Stimulated activated CD8-positive, alpha-beta memory T cell treated with anti-CD3 and anti-CD28 coated beads, Interleukin-2, amount 100 ng/mL, for 48 hours (primary cell): ENCODE data around the gene ABHD12.
"Not testable (repeated sequence)": the region's sequence is repeated elsewhere in the genome, so short reads cannot be mapped to it uniquely, and the experiment has no call there.

ENCODE experiments used
- DNase-seq, 2 donors: peaks; one replicate each; pipeline ENCODE4 v3.0.0-alpha.2; 2020; ENCODE audit warnings: low read depth in 2 of 2

ABHD12 gene

DNA sequence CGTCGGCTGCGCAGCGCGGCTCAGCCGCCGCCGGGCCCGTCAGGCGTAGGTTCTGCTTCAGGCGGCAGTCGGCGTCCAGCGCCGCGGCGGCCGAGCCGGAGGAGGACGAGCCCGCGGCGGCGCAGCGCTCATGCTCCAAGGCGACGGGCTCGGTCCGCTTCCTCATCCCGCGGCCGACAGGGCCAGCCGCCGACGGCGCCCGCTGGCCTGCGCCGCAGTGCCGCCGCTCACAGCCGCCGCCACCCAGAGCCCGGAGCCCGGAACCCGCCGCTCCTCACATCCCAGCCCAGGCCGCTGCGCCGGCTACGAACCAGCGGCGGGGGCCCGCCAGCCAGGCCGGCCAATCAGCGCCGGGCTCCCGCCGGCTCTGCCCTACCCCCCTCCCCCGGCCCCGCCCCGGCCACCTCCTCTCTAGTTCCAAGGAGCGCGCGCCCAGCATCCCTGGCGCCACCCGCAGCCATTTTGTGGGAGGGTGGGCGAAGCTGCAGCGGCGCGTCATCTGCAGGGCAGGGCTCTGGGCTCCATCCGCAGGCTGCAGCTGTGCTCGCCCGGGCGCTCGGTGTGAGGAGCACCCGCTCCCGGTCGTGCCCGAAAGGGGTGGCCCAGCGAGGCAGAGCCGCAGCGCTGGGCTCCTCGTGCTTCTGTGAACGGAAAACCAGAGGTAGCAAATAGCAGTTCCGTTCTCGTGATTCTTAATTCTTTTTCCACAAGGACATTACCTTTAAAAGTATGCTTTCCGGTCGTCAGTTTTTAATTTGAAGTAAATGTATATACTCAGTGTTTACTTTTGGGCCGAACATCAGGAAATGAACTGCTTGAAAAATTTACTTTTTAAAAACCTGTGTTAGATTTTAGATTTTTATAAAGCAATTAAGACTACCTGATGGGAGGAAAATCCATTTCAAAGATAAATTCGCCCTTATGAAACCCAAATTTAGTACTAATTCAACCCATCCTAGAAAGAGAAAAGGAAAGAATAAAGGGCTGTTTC lies at the start of gene ABHD12:
Gene ABHD12 (minus strand): TSS at position 298 of the 991 bp plus-strand sequence. CDS start 132 bp downstream, at position 166.
- peak; percentile 92 to 93 for DNase-seq

DNA sequence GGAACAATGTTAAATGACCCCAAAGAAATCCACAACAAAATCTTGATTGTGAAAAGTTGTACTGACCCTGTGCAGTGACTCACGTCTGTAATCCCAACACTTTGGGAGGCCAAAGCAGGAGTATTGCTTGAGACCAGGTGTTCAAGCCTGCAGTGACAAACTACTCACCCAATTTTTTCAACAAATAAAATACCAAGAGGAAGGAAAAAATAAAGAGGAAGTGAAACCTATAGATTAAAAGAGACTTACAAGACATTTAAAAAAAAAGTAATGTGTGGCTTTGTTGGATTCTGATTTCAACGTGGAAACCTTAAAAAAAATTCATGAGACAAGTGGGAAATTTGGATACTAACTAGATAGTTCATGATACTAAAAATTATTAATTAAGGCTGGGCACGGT lies 48.7 kb upstream of the ABHD12 start:
- DNase-seq, result no peak

- DNase-seq, result no peak
These were observed 46.5 kb upstream of the ABHD12 start for GRCh38 chr20:25437153-25437581.

DNA sequence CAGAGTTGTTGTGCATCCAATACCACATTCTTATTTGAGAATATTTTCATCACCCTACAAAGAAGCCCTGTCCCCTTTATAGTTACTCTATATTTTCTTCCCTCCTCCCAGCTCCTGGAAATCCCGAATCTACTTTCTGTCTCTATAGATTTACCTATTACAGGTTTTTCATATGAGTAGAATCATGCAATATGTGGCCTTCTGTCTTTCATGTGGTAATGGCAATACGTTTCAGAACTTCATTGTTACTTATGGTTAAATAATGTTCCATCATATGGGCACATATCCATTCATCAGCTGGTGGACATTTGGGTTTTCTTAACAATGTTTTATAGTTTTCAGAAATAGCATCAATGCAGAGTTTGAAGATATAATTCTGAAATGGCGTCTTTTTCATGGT lies 33.9 kb upstream of the ABHD12 start:
- DNase-seq, result no peak

DNA sequence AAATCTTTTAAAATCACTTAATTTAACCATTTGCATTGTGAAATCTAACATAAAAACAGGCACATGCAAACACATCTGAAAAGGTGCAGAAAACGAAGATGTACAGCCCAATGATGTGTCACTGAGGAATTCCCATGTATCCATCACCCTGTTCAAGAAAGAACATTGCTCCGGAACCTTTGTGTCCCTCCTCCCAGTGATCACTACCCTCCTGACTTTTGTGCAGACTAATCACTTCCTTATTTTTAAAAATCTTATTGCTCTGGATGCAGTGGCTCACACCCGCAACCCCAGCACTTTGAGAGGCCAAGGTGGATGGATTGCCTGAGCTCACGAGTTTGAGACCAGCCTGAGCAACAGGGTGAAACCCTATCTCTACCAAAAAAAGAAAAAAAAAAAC lies 31.4 kb upstream of the ABHD12 start:
- DNase-seq, result no peak

DNA sequence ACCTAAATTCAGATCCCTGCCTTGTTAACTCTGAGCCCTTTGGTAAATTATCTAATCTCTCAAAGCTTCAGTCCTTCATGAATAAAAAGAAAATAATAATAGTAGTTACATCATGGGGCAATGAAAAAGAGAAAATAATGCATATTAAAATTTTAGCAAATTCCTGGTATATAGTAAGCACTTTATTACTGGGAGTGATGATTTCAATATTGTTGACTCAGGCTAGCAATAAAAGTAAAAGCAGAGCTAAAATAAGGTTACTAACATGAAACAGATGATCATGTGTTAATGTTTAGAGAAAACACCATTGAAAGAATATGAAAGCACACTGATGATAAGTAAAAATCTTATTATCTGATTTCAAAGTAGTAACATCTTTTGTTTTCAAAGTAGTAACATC lies 30.5 kb upstream of the ABHD12 start:
- DNase-seq, result no peak

DNA sequence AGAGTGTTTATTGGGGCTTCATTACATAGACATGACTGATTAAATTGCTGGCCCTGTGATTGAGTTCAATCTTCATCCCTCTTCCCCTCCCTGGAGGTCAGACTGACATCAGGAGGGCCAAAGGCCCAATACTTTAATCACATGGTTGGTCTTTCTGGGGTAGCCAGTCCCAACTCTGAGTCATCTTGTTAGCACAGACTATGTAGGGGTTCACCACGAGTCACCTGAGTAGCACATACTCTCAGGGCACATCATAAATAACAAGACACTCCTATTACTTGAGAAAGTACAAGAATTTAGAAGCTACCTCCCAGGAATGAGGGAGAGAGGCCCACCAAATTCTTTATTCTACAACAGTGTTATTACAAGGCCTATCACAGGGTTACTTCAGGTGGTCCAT lies 28.1 kb upstream of the ABHD12 start:
- no peak for DNase-seq

- DNase-seq, result no peak
These were observed 18.3 kb upstream of the ABHD12 start for GRCh38 chr20:25408890-25409289.

DNA sequence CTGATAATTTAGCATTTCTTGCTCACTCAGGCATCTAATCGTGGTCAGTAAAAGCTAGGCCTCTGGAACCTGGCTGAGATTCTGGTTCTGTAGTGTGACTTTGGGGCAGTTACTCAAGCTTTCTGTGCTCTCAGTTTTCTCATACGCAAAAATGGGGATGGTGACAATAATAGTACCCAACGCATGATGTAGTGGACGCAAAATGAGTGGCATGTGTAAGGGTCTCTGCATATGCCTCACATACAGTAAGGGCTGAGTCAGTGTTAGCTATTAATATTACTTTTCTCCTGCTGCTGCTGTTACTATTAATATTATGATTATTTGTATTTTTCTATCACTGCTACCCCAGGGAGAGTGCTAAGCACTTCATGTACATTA lies 17.5 kb upstream of the ABHD12 start:
- no peak for DNase-seq

DNA sequence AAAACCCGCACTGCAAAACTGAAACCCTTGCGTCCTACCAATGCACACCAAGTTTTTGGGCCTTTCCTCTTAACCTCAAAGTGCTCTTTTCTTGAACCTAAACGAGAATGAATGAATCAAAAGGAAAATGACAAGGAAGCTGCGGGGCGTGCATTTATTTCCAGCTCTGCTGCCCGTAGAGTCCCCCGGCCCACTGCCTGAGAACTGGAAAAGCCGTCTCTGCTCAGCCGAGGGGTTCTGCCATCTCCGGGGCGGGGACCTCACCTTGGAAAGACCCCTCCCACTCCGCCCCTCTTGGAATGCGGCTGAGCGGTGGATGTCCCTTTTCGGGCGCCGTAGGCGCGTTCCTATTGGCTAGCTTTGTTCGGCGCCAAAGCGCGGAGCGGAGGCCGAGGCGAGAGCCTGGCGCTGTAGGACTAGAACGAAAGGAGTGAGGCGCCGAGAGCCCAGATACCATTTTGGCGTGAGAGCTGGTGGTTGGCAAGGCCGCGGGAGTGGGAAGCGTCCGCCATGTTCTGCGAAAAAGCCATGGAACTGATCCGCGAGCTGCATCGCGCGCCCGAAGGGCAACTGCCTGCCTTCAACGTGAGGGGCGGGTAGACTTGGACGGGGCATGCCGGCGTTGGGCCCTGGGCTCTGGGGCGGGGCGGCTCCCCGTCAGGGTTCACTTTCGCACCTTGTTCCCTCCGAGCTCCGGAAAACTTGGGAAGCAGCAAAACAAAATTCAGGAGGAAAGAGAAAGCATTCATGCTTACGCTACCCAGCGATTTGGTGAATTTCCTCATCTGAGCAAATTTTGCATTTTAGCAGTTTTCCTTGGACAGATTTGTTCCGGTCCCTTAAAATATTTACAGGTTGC lies 16.9 kb upstream of the ABHD12 start, which contains the start of gene GINS1:
Gene GINS1 (plus strand): TSS at position 363 of the 859 bp plus-strand sequence. CDS start 148 bp downstream, at position 511.
- DNase-seq, result peak; percentile 72 to 82

GRCh38 chr20:25402583-25402982 lies 11.9 kb upstream of the ABHD12 start:
- DNase-seq, result no peak

DNA sequence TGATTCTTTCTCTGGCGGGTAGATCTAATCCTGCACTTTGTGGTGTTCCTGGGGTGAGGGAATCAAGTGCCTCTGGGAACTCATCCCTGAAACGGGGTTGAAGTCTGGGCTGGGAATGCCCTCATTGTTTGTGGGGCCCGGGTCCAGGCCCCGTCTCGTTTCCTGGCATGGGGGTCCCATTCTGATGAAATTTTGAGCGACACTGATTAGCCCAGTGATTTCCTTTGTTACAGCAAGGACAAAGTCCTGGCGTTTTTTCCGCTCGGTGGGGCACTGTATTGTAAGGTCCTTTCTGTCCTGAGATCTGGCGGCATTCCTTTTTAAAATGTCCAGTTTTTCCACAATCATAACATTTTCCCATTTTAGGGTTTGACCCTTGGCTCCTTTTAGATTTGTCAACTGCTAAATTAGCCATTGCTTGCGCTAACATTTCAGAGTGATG lies 9.7 kb upstream of the ABHD12 start:
- not testable (repeated sequence) for DNase-seq

DNA sequence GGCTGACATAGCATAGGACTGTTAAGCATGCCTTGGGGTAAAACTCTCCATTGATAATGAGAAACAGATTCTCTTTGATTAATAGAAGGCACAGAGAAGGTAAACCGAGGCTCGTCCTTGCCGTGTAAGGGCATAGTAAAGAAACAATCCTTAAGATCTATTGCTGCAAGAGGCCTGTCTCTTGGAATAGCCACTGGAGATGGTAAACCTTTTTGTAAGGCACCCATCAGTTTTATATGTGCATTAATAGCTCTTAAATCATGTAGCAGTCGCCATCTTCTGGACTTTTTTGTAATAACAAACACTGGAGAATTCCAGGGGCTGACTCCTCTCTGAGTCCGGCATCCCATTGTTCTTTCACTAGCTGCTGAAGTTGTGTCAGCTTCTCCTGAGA lies 8.4 kb upstream of the ABHD12 start:
- no peak for DNase-seq

DNA sequence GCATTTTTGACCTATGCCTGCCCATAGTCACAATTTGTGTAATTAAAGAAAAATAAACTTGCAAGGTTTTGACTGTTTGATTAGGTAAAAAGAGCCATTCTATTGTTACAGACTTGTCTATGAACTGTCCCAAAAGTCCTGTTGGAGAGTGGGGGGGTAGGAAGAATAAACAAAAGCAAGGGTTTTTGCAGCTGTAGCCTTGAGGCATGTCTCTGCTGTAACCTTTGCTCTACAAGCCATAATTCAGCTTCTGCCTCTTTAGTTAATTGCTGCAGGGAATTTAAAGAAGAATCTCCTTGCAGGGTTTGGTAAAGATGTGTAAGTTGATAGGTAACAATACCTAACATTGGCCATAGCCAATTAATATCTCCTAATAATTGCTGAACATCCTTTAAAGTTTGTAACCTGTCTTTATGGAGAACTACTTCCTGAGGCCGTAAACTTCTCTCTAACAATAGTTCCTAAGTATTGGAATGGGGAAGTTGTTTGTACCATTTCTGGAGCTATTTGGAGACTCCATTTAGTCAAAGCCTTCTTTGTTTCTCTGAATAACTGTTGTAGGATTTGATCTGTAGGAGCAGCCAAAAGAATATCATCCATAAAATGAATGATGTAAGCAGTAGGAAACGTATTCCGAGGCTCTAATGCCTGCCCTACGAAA lies 7.9 kb upstream of the ABHD12 start:
- no peak for DNase-seq

- DNase-seq, result no peak
These were observed 7.2 kb upstream of the ABHD12 start for GRCh38 chr20:25397821-25398220.

DNA sequence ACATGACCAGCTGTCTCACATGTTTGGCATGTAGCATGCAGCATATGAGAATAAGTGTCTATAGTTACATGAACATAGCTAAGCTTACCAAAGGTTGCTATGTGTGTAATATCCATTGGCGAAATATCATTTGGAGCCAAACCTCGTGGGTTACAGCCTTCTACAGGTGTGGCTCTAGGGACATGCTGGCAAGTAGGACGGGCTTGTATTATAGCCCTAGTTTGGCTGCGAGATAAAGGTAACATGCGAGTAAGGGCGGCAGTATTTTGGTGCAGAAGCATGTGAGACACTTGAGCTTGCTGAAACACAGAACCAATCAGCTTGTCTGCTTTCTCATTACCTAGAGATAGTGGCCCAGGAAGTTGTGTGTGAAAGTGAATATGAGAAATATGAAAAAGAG lies 6.5 kb upstream of the ABHD12 start:
- no peak for DNase-seq

- no peak for DNase-seq
These were observed 4.4 kb upstream of the ABHD12 start for GRCh38 chr20:25394996-25395395.

- DNase-seq, result no peak
These were observed 3.6 kb upstream of the ABHD12 start for GRCh38 chr20:25394276-25394675.

DNA sequence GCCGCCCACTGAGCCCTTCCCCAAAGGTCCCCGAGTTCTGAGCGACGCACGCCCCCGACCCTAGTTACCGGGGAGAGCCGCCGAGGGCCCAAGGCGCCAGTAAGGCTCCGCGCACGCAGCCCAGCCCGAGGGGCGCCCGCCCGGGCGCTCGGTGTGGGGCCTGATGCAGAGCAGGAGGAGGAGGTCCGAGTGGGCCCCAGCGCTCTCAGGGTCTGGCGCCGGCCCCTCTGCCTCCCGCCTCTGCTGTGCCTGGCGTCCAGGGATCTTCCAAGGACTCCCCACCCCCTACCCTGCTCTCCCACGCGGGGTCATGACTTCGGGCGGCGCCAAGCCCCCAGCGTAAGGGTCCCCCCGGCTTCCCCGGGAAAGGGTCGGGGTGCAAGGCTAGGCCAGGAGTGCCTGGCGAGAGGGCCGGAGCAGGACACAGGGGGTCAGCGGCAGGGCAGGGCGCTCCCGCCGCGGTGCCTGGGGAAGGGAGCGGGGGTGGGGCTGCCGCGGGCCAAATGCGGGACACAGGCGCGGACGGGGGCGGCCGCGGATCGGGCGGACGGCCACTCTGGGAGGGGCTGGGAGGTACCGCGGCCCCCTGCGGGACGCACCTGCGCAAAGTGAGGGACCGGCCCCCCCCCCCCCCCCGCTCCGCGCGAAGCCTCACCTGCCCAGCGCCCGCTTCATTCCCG lies 637 bp downstream of the ABHD12 start:
- peak; percentile 6 to 16 for DNase-seq

DNA sequence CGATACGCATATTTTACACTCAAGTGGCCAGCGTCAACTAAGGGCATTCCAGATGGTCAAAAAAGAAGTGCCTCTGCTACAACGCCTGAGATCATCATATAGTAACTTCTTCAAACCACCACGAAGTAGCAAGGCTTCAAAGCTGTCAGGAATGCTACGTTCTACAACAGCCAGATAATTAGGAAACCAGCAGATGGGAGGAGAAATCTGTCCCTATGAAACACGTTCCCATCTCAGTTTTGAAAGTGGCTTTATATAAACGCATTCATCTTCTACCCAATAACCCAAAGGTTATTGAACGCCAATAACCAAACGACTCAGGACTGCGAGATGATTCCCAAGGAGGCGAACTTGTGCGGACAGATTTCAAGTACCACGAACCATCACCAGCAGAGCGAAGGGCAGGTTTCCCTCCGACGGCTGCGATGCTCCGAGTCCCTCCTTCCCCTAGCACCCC lies 1.2 kb downstream of the ABHD12 start:
- no peak for DNase-seq

GRCh38 chr20:25382704-25383370 lies 7.8 kb downstream of the ABHD12 start:
- DNase-seq, result no peak
